Motor neuron (in vitro differentiated cells): Measurements from ENCODE around the gene SYNDIG1L. TPM values are rescaled to one million over a fixed set of nuclear protein-coding genes. Genes with fewer than 3 reads are reported as not detected.

Experiments
- ATAC-seq, 8 experiments: fragments of 200-7000 bp; cut with Tn5 transposase; replicated peaks in 6 of 8; 2 replicates each; pipeline ENCODE4 v1.8.0; 2021; ENCODE audit warnings: mild to moderate bottlenecking in 8 of 8, moderate library complexity in 8 of 8
- H3K27ac ChIP-seq, 2 donors: fragments of 250-450 bp; sonication (Bioruptor Pico); 2 replicates each; pipeline ENCODE4 v1.9.0; 2021; ENCODE audit warnings: antibody characterized with exemption in 2 of 2, mild to moderate bottlenecking in 2 of 2, moderate library complexity in 1 of 2
- H3K4me1 ChIP-seq, 2 donors: fragments of 250-450 bp; sonication (Bioruptor Pico); replicated peaks in 1 of 2; 2 replicates each; pipeline ENCODE4 v1.6.1; 2021; ENCODE audit warnings: antibody characterized with exemption in 2 of 2, mild to moderate bottlenecking in 2 of 2, moderate library complexity in 1 of 2
- H3K4me3 ChIP-seq, 5 donors: fragments of 250-450 bp; sonication (Bioruptor Pico); 2 replicates each; pipeline ENCODE4 v1.9.0; 2021; ENCODE audit warnings: antibody characterized with exemption in 5 of 5, mild to moderate bottlenecking in 5 of 5, moderate library complexity in 4 of 5
- WGBS, 10 experiments: fragments of 450-650 bp; shearing (Covaris generic); methylation state at CpG; one replicate each; pipeline ENCODE4 v1.0.0; 2022; 5-methylcytosine and 5-hydroxymethylcytosine counted together
- in situ Hi-C, 9 experiments: fragments of 400-800 bp; cut with MboI; loops; one replicate each; pipeline ENCODE4 v1.15.0; 2021; ENCODE audit warnings: low sequenced_read_pairs in 9 of 9, low pct_unique_long_range_greater_than_20kb in 2 of 9; ENCODE audit not compliant: unreplicated experiment in 9 of 9
- total RNA-seq, 8 experiments: library from RNA; unstranded; fragments of 300-600 nt; gene quantifications; 2 replicates each; pipeline versions ENCODE4 v1.2.3 to v1.2.4, GENCODE V29; 2022

The SYNDIG1L gene
- total RNA-seq, 8 experiments from 2014 or later, result 0.17 to 0.71 (median 0.33) TPM; not detected in 3

- Histone ChIP-seq H3K4me3 (no peak overlapping the region), H3K27ac (no peak overlapping the region), H3K4me1 (peaks cover 0 to 3% of the 10 kb centered on the region in 2 donors)
- ATAC-seq, result no peak
- 50 to 95% methylated on average over 2 to 4 of the region's 6 CpGs; no CpG with 5 or more reads in 8 of the 10 experiments for WGBS, 10 experiments
- in situ Hi-C loops, result no loop called here
Measured at GRCh38 chr14:74409441-74409840, 16.6 kb downstream of the SYNDIG1L start.

- ATAC-seq, result no peak
- in situ Hi-C loops, result no loop called here
- no peak overlapping the region for H3K27ac ChIP-seq
Measured at GRCh38 chr14:74408870-74409269, 17.1 kb downstream of the SYNDIG1L start.

GRCh38 chr14:74407801-74408154 lies 18.2 kb downstream of the SYNDIG1L start:
- Histone ChIP-seq H3K4me1 (peaks cover 0 to 5% of the 10 kb centered on the region in 2 donors), H3K4me3 (no peak overlapping the region), H3K27ac (no peak overlapping the region)
- WGBS, 10 experiments, result 62 to 100% (median 91%) methylated on average over 1 to 5 of the region's 5 CpGs; no CpG with 5 or more reads in 6 of the 10 experiments
- in situ Hi-C loops, result no loop called here
- ATAC-seq, result no peak

More at GRCh38 chr14:74408870-74409269, 17.1 kb downstream of the SYNDIG1L start:
- 25 to 100% (median 86%) methylated on average over 1 to 3 of the region's 3 CpGs; no CpG with 5 or more reads in 1 of the 10 experiments for WGBS, 10 experiments
- Histone ChIP-seq H3K4me3 (no peak overlapping the region), H3K4me1 (no peaks in the 10 kb centered on the region)

GRCh38 chr14:74407021-74407800 lies 18.8 kb downstream of the SYNDIG1L start:
- in situ Hi-C loops, result no loop called here
- peaks cover under 1 to 10% of the 10 kb centered on the region in 2 donors for H3K4me1 ChIP-seq
- ATAC-seq, result no peak
- no peak overlapping the region for H3K27ac ChIP-seq
- 50 to 100% (median 60%) methylated on average over 1 to 2 of the region's 17 CpGs; no CpG with 5 or more reads in 6 of the 10 experiments for WGBS, 10 experiments
- no peak overlapping the region for H3K4me3 ChIP-seq

- in situ Hi-C loops, result no loop called here
- Histone ChIP-seq H3K27ac (no peak overlapping the region), H3K4me1 (peaks cover 7 to 20% of the 10 kb centered on the region in 2 donors), H3K4me3 (no peak overlapping the region)
- no peak for ATAC-seq
- 7 to 83% (median 71%) methylated on average over 1 to 2 of the region's 4 CpGs; no CpG with 5 or more reads in 5 of the 10 experiments for WGBS, 10 experiments
Measured at GRCh38 chr14:74405663-74406062, 20.3 kb downstream of the SYNDIG1L start.

- Histone ChIP-seq H3K27ac (no peak overlapping the region), H3K4me1 (peaks cover 7 to 20% of the 10 kb centered on the region in 2 donors), H3K4me3 (no peak overlapping the region)
- in situ Hi-C loops, result no loop called here
- no peak for ATAC-seq
- whole genome bisulfite sequencing, 10 experiments, result 22 to 67% (median 55%) methylated on average over 1 to 4 of the region's 7 CpGs; no CpG with 5 or more reads in 6 of the 10 experiments
Measured at GRCh38 chr14:74404435-74404834, 21.6 kb downstream of the SYNDIG1L start.

- no peak for ATAC-seq
- Histone ChIP-seq H3K4me3 (no peak overlapping the region), H3K4me1 (peaks cover 7 to 20% of the 10 kb centered on the region in 2 donors), H3K27ac (no peak overlapping the region)
- WGBS, 10 experiments, result 60 to 100% (median 85%) methylated on average over 1 to 6 of the region's 12 CpGs; no CpG with 5 or more reads in 5 of the 10 experiments
- in situ Hi-C loops, result no loop called here
Measured at GRCh38 chr14:74403619-74404417, 22.2 kb downstream of the SYNDIG1L start.

- WGBS, 10 experiments, result 50 to 81% (median 60%) methylated on average over 1 to 3 of the region's 10 CpGs; no CpG with 5 or more reads in 6 of the 10 experiments
- Histone ChIP-seq H3K4me3 (no peak overlapping the region), H3K27ac (no peak overlapping the region), H3K4me1 (peaks cover 7 to 20% of the 10 kb centered on the region in 2 donors)
- peak in 1 of 8 experiments; percentile 35 for ATAC-seq
- in situ Hi-C loops, result no loop called here
Measured at GRCh38 chr14:74402401-74403251, 23.4 kb downstream of the SYNDIG1L start.

GRCh38 chr14:74401504-74402241 lies 24.3 kb downstream of the SYNDIG1L start:
- ATAC-seq, result peak; percentile 68 to 91 (median 80)
- Histone ChIP-seq H3K27ac (no peak overlapping the region), H3K4me3 (no peak overlapping the region), H3K4me1 (peaks cover 7 to 20% of the 10 kb centered on the region in 2 donors)
- in situ Hi-C loops, result no loop called here
- WGBS, 10 experiments, result 0 to 26% (median 13%) methylated on average over 2 to 5 of the region's 12 CpGs; no CpG with 5 or more reads in 4 of the 10 experiments

GRCh38 chr14:74400919-74401503 lies 25.0 kb downstream of the SYNDIG1L start:
- H3K4me3 ChIP-seq, result no peak overlapping the region
- H3K4me1 ChIP-seq, result peaks cover 7 to 20% of the 10 kb centered on the region in 2 donors
- WGBS, 10 experiments, result 10 to 100% (median 80%) methylated on average over 1 to 4 of the region's 8 CpGs; no CpG with 5 or more reads in 3 of the 10 experiments
- in situ Hi-C loops, result no loop called here
- ATAC-seq, result peak in 2 of 8 experiments; percentile 16 to 21
- no peak overlapping the region for H3K27ac ChIP-seq

- ATAC-seq, result peak in 2 of 8 experiments; percentile 8 to 64
- WGBS, 10 experiments, result 20 to 100% (median 78%) methylated on average over 1 to 6 of the region's 13 CpGs; no CpG with 5 or more reads in 4 of the 10 experiments
- H3K27ac ChIP-seq, result no peak overlapping the region
- H3K4me1 ChIP-seq, result peaks cover 7 to 20% of the 10 kb centered on the region in 2 donors
- H3K4me3 ChIP-seq, result no peak overlapping the region
- in situ Hi-C loops, result no loop called here
Measured at GRCh38 chr14:74400031-74400685, 25.9 kb downstream of the SYNDIG1L start.
